GM18520 (cell line): Measurements from ENCODE around the gene MAST3.

ENCODE experiments used
- ATAC-seq: cut with Tn5 transposase; IDR thresholded peaks from one replicate; pipeline ENCODE4 v1.9.1; 2021; ENCODE audit not compliant: unreplicated experiment

The MAST3 gene

GRCh38 chr19:18109733-18110608, 12.4 kb downstream of the MAST3 start:
- ATAC-seq, result no peak

- no peak for ATAC-seq
Measured at GRCh38 chr19:18110609-18111232, 13.1 kb downstream of the MAST3 start.

- ATAC-seq, result no peak
Measured at GRCh38 chr19:18112989-18113478, 15.5 kb downstream of the MAST3 start.

GRCh38 chr19:18113827-18114226, 16.2 kb downstream of the MAST3 start:
- no peak for ATAC-seq

GRCh38 chr19:18114483-18114882, 16.9 kb downstream of the MAST3 start:
- no peak for ATAC-seq

GRCh38 chr19:18117364-18117691, 19.8 kb downstream of the MAST3 start:
- no peak for ATAC-seq

GRCh38 chr19:18117692-18118378, 20.3 kb downstream of the MAST3 start:
- ATAC-seq, result peak; percentile 74

GRCh38 chr19:18118420-18119012, 20.9 kb downstream of the MAST3 start:
- ATAC-seq, result no peak

- ATAC-seq, result no peak
Measured at GRCh38 chr19:18119013-18119716, 21.6 kb downstream of the MAST3 start.

- ATAC-seq, result no peak
Measured at GRCh38 chr19:18119717-18120105, 22.1 kb downstream of the MAST3 start.

- ATAC-seq, result no peak
Measured at GRCh38 chr19:18120127-18120526, 22.5 kb downstream of the MAST3 start.

GRCh38 chr19:18121166-18121565, 23.6 kb downstream of the MAST3 start:
- ATAC-seq, result no peak

- ATAC-seq, result no peak
Measured at GRCh38 chr19:18122424-18122823, 24.8 kb downstream of the MAST3 start.

- ATAC-seq, result no peak
Measured at GRCh38 chr19:18122860-18123795, 25.6 kb downstream of the MAST3 start.

- ATAC-seq, result no peak
Measured at GRCh38 chr19:18123819-18124218, 26.2 kb downstream of the MAST3 start.

- ATAC-seq, result no peak
Measured at GRCh38 chr19:18126097-18126496, 28.5 kb downstream of the MAST3 start.

GRCh38 chr19:18128044-18128443, 30.5 kb downstream of the MAST3 start:
- no peak for ATAC-seq

- no peak for ATAC-seq
Measured at GRCh38 chr19:18128805-18129204, 31.2 kb downstream of the MAST3 start.

- no peak for ATAC-seq
Measured at GRCh38 chr19:18130523-18131242, 33.1 kb downstream of the MAST3 start.
